Activated naive CD8-positive, alpha-beta T cell treated with anti-CD3 and anti-CD28 coated beads for 36 hours (primary cell): ENCODE data around the gene SPP1. TPM values are rescaled to one million over a fixed set of nuclear protein-coding genes. Genes with fewer than 3 reads are reported as not detected.
A peak's percentile ranks its signal among the peaks of the same experiment; 100 is the strongest.
"Not testable (repeated sequence)": the region's sequence is repeated elsewhere in the genome, so short reads cannot be mapped to it uniquely, and the experiment has no call there.

ENCODE experiments used
- DNase-seq: peaks from one replicate; pipeline ENCODE4 v3.0.0; 2021
- H3K27ac Mint-ChIP-seq: one replicate; pipeline ENCODE4 v1.8.0; 2022; ENCODE audit warnings: mild to moderate bottlenecking, moderate library complexity, mixed read lengths
- H3K27me3 Mint-ChIP-seq: one replicate; pipeline ENCODE4 v1.8.0; 2022; ENCODE audit warnings: mild to moderate bottlenecking, mixed read lengths
- H3K36me3 Mint-ChIP-seq: one replicate; pipeline ENCODE4 v1.8.0; 2021; ENCODE audit warnings: mild to moderate bottlenecking, mixed read lengths
- H3K4me1 Mint-ChIP-seq: one replicate; pipeline ENCODE4 v1.8.0; 2021; ENCODE audit warnings: mixed read lengths
- H3K4me3 Mint-ChIP-seq: one replicate; pipeline ENCODE4 v1.8.0; 2022; ENCODE audit warnings: mild to moderate bottlenecking, moderate library complexity, mixed read lengths
- H3K9me3 Mint-ChIP-seq: one replicate; pipeline ENCODE4 v1.8.0; 2022; ENCODE audit warnings: mixed read lengths
- total RNA-seq, 2 experiments: library from RNA; stranded (reverse); gene quantifications; one replicate each; pipeline ENCODE4 v1.2.3, GENCODE V29; 2021

The SPP1 gene
- total RNA-seq, 2 experiments from 2014 or later, result 0.32 TPM; not detected in 1

DNA sequence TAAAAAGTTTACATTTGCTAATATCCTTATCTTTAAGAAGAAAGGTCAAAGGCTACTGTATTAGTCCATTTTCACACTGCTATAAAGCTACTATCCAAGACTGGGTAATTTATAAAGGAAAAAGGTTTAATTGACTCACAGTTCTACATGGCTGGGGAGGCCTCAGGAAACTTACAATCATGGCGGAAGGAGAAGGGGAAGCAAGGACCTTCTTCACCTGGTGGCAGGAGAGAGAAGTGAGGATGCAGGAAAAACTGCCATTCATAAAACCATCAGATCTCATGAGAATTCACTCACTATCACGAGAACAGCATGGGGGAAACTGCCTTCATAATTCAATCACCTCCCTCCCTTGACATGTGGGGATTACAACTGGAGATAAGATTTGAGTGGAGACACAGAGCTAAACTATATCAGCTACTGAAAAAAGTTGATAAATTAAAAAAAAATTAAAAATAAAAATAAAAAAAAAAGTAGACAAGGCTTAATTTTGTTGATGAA, 23.7 kb downstream of the SPP1 start:
- not testable (repeated sequence) for H3K36me3 Mint-ChIP-seq, H3K4me1 Mint-ChIP-seq, H3K9me3 Mint-ChIP-seq, H3K4me3 Mint-ChIP-seq, H3K27ac Mint-ChIP-seq, DNase-seq, H3K27me3 Mint-ChIP-seq

DNA sequence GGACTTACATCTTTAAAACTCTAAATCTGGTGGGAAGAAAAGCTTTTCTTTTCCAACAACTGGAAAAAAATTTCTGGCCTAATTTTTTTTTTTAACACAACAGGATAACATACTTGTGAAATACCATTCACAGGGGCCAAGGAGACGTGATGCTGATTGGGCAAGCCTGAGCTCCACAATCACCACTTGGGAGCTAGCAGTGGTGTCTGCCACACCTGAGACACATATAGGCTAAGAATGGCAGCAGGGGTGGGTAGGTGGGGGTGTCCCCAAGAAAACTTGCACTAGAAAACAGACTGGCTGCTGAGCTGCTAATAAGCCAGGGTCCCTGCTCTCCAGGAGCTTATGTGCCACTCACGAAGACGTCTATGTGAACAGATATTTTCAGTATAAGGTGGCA, 26.4 kb downstream of the SPP1 start:
- no peak overlapping the region for H3K4me3 Mint-ChIP-seq
- H3K9me3 Mint-ChIP-seq, result no peaks in the 10 kb centered on the region
- H3K27ac Mint-ChIP-seq, result no peak overlapping the region
- peaks cover 1% of the 10 kb centered on the region for H3K4me1 Mint-ChIP-seq
- peaks cover 12% of the 10 kb centered on the region for H3K27me3 Mint-ChIP-seq
- DNase-seq, result no peak
- peaks cover 2% of the 10 kb centered on the region for H3K36me3 Mint-ChIP-seq

DNA sequence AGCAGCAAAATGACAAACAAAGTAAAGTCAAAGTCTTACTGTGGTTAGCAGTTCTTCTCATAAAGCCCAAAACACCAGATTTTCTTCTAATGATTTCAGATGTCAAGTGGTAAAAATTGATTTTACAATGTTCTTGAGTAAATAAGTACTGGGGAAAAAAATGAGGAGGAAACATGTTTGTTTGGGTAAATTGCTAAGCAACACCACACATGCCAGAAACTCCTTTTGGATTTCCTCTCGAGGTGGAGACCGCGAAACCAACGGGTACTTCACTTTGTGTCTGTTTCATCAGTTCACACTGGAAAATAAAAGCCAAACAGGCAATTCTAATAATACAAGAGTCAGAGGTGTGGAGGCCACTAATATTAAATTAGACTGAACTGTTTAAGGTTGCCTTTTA, 27.3 kb downstream of the SPP1 start:
- H3K4me1 Mint-ChIP-seq, result peaks cover 3% of the 10 kb centered on the region
- H3K36me3 Mint-ChIP-seq, result peaks cover 2% of the 10 kb centered on the region
- no peak for DNase-seq
- H3K27me3 Mint-ChIP-seq, result peaks cover 14% of the 10 kb centered on the region
- H3K9me3 Mint-ChIP-seq, result no peaks in the 10 kb centered on the region
- H3K27ac Mint-ChIP-seq, result no peak overlapping the region
- no peak overlapping the region for H3K4me3 Mint-ChIP-seq

DNA sequence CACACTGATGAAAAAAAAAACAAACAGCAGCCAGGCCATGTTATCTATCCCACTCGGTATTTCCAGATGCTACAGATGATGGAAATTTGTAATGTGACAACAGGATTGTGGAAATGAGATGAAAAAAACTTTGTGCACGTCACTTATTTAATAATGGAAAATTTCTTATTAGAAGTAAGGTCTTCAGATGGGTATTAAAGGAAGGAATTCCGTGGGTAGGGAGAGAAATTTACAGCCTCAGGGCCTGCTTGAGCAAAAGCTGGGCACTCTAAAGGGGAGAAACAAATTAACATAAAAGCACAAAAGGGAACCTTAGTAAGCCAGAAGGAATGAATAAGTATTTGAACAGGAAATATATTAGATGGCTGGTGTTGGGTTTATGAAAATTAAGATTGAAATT, 27.7 kb downstream of the SPP1 start:
- no peak for DNase-seq
- H3K27ac Mint-ChIP-seq, result no peak overlapping the region
- no peak overlapping the region for H3K4me3 Mint-ChIP-seq

DNA sequence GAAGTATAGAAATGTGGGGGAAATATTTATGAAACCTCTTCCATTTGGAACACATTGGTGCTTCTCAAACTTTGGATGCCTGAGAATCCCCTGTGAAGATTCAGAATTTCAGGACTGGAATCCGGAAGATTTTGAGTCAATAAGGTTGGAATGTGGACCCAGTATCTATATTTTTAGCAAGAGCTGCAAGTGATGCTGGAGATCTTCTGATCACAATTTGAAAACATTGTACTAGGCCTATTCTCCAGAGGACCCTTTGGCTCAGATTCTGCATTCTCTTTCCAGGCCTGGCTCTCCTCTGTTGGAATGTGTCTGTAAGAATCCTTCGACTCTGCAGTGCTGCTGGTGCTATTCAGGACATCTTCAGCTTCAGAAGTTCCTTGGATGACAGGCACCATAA, 29.6 kb downstream of the SPP1 start:
- peaks cover 13% of the 10 kb centered on the region for H3K4me1 Mint-ChIP-seq
- DNase-seq, result no peak
- H3K27me3 Mint-ChIP-seq, result peaks cover 14% of the 10 kb centered on the region
- no peaks in the 10 kb centered on the region for H3K9me3 Mint-ChIP-seq
- peaks cover 2% of the 10 kb centered on the region for H3K36me3 Mint-ChIP-seq
- H3K27ac Mint-ChIP-seq, result no peak overlapping the region
- no peak overlapping the region for H3K4me3 Mint-ChIP-seq

More for the DNA sequence above, 27.7 kb downstream of the SPP1 start:
- Mint-ChIP-seq H3K36me3 (peaks cover 2% of the 10 kb centered on the region), H3K9me3 (no peaks in the 10 kb centered on the region), H3K27me3 (peaks cover 14% of the 10 kb centered on the region), H3K4me1 (peaks cover 3% of the 10 kb centered on the region)

DNA sequence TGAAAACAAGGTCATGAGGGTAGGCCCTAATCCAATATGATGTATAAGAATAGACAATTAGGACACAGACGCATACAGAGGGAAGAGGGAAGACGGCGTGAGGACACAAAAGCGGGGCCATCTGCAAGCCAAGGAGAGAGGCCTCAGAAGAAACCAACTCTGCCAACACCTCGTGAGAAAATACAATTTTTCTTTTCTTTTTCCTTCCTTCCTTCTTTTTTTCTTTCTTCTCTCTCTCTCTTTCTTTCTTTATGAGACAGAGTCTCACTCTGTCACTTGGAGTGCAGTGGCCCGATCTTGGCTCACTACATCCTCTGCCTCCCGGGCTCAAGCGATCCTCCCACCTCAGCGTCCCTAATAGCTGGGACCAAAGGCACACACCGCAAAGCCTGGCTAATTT, 30.4 kb downstream of the SPP1 start:
- Mint-ChIP-seq H3K27ac (no peak overlapping the region), H3K9me3 (no peaks in the 10 kb centered on the region), H3K27me3 (peaks cover 14% of the 10 kb centered on the region), H3K4me1 (peaks cover 20% of the 10 kb centered on the region), H3K4me3 (no peak overlapping the region), H3K36me3 (peaks cover 2% of the 10 kb centered on the region)
- DNase-seq, result no peak

DNA sequence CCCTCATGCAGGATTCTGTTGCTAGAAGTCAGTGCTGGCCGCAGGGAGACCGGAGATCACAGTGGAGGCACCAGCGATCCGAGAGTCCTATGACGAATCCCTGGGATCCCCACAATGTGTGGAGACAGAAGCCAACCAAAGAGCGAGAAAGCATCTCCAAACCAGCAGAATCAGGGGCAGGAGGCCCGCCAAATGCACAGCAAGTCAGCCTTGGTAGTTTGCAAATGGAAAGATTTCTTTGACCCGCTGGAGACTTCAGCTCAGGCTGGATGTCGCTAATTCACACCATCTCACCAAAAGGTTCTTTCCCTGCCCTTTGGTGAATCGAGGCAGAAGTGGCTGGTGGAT, 31.4 kb downstream of the SPP1 start:
- peaks cover 22% of the 10 kb centered on the region for H3K4me1 Mint-ChIP-seq

DNA sequence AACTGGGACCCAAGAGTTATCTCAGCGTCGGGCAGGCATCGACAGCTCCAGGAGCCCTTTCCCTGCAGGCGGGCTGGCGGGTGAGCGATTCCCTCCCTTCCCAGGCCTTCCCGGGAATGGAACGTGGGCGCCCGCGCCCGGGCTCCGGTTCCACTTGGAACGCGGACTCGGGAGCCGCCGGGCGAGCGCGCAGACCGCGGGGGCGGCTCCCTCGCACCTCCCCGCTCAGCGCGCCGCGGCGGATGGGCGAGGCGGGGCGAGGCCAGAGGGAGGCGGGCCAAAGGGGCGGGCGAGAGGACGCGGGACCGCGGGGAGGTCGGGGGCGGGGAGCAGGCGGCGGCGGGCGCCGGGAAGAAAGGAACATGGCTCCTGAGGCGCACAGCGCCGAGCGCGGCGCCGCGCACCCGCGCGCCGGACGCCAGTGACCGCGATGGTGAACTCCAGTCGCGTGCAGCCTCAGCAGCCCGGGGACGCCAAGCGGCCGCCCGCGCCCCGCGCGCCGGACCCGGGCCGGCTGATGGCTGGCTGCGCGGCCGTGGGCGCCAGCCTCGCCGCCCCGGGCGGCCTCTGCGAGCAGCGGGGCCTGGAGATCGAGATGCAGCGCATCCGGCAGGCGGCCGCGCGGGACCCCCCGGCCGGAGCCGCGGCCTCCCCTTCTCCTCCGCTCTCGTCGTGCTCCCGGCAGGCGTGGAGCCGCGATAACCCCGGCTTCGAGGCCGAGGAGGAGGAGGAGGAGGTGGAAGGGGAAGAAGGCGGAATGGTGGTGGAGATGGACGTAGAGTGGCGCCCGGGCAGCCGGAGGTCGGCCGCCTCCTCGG, 32.0 kb downstream of the SPP1 start, which contains the start of gene PKD2:
Gene PKD2 (plus strand): TSS at position 332 of the 818 bp plus-strand sequence. CDS start 99 bp downstream, at position 431.
- H3K4me1 Mint-ChIP-seq, result peaks cover 23% of the 10 kb centered on the region
- peak within 1 kb of the TSS; percentile 87 for H3K4me3 Mint-ChIP-seq
- peaks cover 14% of the 10 kb centered on the region for H3K27me3 Mint-ChIP-seq
- peak within 1 kb of the TSS; percentile 59 for H3K27ac Mint-ChIP-seq
- peak; percentile 85 for DNase-seq
- H3K9me3 Mint-ChIP-seq, result no peaks in the 10 kb centered on the region
- peaks cover 2% of the 10 kb centered on the region for H3K36me3 Mint-ChIP-seq

More for the DNA sequence above, 31.4 kb downstream of the SPP1 start:
- H3K36me3 Mint-ChIP-seq, result peaks cover 2% of the 10 kb centered on the region
- H3K27ac Mint-ChIP-seq, result no peak overlapping the region
- peaks cover 14% of the 10 kb centered on the region for H3K27me3 Mint-ChIP-seq
- DNase-seq, result no peak
- no peaks in the 10 kb centered on the region for H3K9me3 Mint-ChIP-seq
- H3K4me3 Mint-ChIP-seq, result peak overlapping the region; percentile 73

DNA sequence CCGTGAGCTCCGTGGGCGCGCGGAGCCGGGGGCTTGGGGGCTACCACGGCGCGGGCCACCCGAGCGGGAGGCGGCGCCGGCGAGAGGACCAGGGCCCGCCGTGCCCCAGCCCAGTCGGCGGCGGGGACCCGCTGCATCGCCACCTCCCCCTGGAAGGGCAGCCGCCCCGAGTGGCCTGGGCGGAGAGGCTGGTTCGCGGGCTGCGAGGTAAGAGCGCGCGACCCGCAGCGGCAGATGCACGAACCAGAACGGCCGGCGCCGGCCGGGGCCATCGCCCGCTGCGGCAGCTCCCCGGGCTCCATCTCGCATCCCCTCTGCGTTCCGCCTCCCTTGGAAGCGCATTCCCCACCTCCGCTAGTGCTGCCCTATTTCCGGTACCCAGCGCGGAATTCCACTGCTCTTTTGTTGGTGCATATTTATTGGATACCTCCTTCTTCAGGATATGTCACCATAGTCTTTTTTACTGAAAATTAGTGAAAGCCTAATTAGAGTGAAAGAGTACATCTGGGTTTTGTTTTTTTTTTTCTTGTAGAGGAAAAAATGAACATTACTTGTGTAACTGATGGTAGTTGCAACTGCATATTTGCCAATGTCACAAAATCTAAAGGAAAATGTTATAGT, 32.7 kb downstream of the SPP1 start:
- H3K4me3 Mint-ChIP-seq, result peak overlapping the region; percentile 87
- H3K36me3 Mint-ChIP-seq, result peaks cover 4% of the 10 kb centered on the region
- no peaks in the 10 kb centered on the region for H3K9me3 Mint-ChIP-seq
- peaks cover 30% of the 10 kb centered on the region for H3K4me1 Mint-ChIP-seq
- DNase-seq, result peak; percentile 24
- peak overlapping the region; percentile 59 for H3K27ac Mint-ChIP-seq
- peaks cover 14% of the 10 kb centered on the region for H3K27me3 Mint-ChIP-seq

DNA sequence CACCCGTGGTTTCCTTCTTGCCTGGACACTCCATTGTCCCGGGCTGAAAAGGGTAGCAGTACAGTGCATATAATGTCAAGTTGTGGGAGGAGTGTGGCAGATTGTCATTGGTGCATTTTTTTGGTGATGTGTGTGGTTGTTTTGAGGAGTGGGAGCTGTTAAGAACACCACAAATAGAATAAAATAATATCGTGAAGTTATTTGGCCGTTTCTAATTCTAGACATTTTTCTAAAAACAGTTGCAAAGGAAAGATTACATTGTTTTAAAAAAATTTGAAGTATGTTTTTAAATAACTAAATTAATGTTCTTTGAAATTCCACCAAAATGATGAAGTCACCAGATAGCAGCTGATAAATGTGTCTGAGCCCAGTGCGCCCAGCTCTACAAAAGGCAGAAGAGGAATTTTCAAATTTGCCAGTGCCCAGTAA, 33.2 kb downstream of the SPP1 start:
- Mint-ChIP-seq H3K9me3 (no peaks in the 10 kb centered on the region), H3K4me3 (peak overlapping the region; percentile 87), H3K36me3 (peaks cover 4% of the 10 kb centered on the region), H3K4me1 (peaks cover 30% of the 10 kb centered on the region), H3K27me3 (peaks cover 14% of the 10 kb centered on the region), H3K27ac (peak overlapping the region; percentile 59)
- DNase-seq, result no peak

DNA sequence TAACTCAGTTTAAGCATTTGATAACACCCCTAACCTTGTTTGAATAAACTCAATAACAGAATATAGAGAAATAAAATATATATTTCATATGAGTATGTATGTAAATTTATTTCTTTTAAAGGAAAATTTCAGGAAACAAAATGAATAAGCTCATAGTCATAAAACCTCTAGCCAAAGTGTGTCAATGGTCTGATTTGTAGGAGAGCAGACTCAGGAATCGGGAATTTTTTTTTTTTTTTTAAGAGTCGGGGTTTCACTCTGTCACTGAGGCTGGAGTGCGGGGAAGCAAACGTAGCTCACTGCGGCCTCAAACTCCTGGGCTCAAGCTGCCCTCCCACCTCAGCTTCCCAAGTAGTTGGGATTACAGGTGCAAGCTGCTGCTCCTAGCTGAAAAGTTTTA, 34.4 kb downstream of the SPP1 start:
- Mint-ChIP-seq H3K27me3 (peaks cover 14% of the 10 kb centered on the region), H3K9me3 (no peaks in the 10 kb centered on the region), H3K36me3 (peaks cover 4% of the 10 kb centered on the region), H3K4me1 (peaks cover 30% of the 10 kb centered on the region), H3K27ac (no peak overlapping the region), H3K4me3 (no peak overlapping the region)
- no peak for DNase-seq

DNA sequence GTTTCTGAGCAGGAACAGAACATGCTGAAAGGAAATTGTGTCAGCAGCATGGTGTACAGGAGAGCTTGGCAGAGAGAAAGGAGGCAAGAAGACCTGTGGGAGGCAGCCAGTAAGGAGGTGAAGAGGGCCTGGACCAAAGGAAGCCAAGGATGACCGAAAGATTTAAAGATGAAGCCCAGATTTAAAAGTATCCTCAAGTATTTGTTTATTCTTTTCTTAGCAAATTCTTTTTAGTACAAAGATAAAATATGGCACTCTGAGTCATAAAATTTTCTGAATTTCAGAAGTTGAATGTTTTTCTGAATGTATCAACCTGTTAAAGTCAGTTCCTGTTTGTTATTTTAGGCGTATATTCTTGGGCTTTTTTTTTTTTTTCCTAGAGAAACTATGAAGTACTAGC, 35.5 kb downstream of the SPP1 start:
- Mint-ChIP-seq H3K9me3 (no peaks in the 10 kb centered on the region), H3K27ac (no peak overlapping the region), H3K4me1 (peaks cover 30% of the 10 kb centered on the region), H3K27me3 (peaks cover 11% of the 10 kb centered on the region), H3K4me3 (no peak overlapping the region), H3K36me3 (peaks cover 4% of the 10 kb centered on the region)
- no peak for DNase-seq

DNA sequence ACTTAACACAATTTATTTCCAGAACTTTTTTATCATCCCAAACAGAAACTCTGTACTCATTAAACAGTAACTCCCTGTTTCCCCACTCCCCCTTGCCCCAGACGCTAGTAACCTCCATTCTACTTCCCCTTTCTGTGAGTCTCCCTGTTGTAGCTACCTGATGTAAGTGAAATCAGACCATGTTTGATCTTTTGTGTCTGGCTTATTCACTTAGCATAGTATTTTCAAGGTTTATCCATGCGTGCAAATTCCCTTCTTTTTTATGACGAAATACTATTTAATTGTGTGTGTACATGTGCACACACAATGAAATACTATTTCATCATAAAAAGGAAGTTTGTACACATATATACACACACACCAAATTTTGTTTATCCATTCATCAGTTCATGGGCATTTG, 37.1 kb downstream of the SPP1 start:
- DNase-seq, result no peak
- H3K4me1 Mint-ChIP-seq, result peaks cover 27% of the 10 kb centered on the region
- H3K36me3 Mint-ChIP-seq, result peaks cover 6% of the 10 kb centered on the region
- no peaks in the 10 kb centered on the region for H3K27me3 Mint-ChIP-seq
- no peak overlapping the region for H3K27ac Mint-ChIP-seq
- no peaks in the 10 kb centered on the region for H3K9me3 Mint-ChIP-seq
- H3K4me3 Mint-ChIP-seq, result no peak overlapping the region

DNA sequence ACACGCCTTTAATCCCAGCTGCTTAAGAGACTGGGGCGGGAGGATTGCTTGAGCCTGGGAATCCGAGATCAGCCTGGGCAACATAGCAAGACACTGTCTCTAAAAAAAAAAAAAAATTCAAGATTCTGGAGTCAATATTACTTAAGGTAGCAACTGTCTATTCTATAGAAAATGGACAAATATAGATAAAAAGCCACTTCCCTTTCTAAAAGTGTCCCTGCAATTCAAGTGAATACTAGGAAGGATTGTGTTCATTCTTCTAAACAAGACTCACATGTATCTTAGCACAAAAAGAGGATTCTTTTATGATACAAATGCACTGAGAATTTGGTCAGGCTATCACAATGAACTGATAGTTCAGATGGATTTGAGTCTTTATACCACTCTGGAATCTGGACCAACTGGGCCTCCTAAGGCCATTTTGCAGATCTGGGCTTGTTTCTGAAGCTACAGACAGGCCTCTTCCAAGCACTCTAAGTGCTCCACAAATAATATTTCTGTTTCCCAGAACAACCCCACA, 38.9 kb downstream of the SPP1 start:
- H3K4me3 Mint-ChIP-seq, result no peak overlapping the region
- H3K27ac Mint-ChIP-seq, result no peak overlapping the region
- H3K9me3 Mint-ChIP-seq, result no peaks in the 10 kb centered on the region
- H3K36me3 Mint-ChIP-seq, result peaks cover 6% of the 10 kb centered on the region
- H3K27me3 Mint-ChIP-seq, result no peaks in the 10 kb centered on the region
- DNase-seq, result no peak
- peaks cover 19% of the 10 kb centered on the region for H3K4me1 Mint-ChIP-seq

DNA sequence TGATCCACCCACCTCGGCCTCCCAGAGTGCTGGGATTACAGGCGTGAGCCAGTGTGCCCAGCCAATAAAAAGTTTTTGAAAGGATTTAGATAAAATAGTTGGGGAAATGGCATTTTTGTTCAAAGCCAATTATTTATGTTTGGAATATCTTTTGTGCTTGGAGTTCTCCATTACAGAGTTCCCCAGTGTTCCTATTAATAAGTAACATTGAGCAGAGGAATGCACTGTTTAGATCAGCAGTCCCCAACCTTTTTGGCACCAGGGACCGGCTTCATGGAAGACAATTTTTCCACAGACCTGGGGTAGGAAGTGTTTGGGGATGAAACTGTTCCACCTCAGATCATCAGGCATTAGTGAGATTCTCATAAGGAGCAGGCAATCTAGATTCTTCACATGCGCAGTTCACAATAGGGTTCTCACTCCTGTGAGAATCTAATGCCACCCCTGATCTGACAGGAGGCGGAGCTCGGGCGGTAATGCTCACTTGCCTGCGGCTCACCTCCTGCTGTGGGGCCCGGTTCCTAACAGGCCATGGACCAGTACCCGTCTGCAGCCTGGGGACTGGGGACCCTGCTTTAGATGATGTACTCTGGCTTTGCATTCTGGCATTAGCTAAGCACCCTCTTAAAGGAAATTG, 40.3 kb downstream of the SPP1 start:
- DNase-seq, result no peak
- no peak overlapping the region for H3K27ac Mint-ChIP-seq
- H3K36me3 Mint-ChIP-seq, result peaks cover 9% of the 10 kb centered on the region
- no peaks in the 10 kb centered on the region for H3K27me3 Mint-ChIP-seq
- H3K4me1 Mint-ChIP-seq, result peaks cover 12% of the 10 kb centered on the region
- H3K9me3 Mint-ChIP-seq, result no peaks in the 10 kb centered on the region
- H3K4me3 Mint-ChIP-seq, result no peak overlapping the region
